DMS153 treated with DMSO at 0.1 percent for 48 hours (cell line): ENCODE results near the gene APBB3.
"Not testable (repeated sequence)": the region's sequence is repeated elsewhere in the genome, so short reads cannot be mapped to it uniquely, and the experiment has no call there.

Source experiments
- DNase-seq: peaks from one replicate; lab custom pipeline; 2025; ENCODE audit not compliant: unreplicated experiment; lab: John Stamatoyannopoulos, UW

The APBB3 gene, protein sequence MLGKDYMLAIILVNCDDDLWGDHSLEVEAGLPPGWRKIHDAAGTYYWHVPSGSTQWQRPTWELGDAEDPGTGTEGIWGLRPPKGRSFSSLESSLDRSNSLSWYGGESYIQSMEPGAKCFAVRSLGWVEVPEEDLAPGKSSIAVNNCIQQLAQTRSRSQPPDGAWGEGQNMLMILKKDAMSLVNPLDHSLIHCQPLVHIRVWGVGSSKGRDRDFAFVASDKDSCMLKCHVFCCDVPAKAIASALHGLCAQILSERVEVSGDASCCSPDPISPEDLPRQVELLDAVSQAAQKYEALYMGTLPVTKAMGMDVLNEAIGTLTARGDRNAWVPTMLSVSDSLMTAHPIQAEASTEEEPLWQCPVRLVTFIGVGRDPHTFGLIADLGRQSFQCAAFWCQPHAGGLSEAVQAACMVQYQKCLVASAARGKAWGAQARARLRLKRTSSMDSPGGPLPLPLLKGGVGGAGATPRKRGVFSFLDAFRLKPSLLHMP

DNA sequence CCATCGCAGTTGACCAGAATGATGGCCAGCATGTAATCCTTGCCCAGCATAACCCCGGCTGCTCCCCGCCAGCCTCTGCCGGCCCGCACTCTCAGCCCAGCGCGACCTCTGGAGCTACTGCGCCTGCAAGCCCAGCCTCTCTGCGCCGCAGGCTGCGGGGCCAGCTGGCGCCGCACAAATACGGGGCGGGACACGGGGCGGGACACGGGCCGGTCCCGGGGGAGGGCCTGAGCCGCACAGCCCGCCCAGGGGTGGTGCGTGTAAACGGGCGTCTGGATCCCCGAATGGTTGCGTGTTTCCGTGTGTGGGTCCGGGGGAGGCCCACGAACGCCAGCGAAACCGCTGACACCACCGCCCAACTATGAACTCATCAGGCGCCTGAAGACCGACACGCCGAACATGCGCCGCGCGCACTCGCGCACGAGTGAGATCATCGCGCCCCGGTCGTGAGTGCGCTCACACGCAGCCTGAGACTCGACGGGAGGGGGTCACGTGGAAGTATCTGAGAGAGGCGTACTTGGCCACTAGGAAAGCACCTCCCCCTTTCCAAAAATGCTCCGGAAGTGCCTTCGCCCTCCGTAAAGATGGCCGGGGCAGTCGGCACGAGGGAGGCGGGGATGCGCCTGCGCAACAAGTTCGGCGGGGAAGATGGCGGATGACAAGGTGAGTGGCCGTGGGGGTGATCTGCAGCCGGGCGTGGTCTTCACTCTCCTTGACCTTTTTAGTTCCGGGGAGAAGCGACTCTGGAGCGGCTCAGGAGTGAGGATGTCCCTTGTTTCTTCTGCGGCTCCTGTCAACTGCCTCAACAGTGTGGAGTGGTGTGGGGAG lies at the start of gene APBB3, which contains the start of gene SLC35A4:
APBB3 (minus strand) TSS at position 403 of the 828 bp plus-strand sequence; CDS start at position 50, 353 bp downstream.
SLC35A4 (plus strand) TSS at position 633 of the 828 bp plus-strand sequence. CDS start 2,342 bp downstream, outside the sequence.
- peak; percentile 47 for DNase-seq

DNA sequence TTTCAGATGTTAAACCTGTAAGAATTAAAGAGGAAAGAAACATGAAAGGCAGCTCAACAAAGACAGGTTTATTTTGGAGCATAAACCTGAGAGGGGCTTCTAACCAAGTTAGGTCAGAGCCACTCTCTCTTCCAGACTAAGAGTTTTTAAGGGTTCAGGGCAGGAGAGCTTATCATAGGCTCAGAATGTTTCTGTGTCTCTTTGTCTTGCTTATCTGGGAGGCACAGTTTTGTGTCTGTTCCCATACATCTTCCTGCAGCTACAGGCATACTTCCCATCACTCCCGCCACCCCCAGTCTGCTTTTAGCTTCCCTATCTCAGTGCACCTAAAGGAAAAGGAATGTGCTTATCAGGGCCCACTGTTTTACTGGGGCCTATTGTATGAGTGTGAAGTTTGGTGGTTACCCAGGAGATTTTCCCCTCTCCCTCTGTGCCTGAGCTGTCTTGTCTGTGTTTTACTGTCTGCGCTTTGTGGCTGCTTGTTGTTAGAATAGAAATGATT lies 46.7 kb upstream of the APBB3 start:
- DNase-seq, result no peak

DNA sequence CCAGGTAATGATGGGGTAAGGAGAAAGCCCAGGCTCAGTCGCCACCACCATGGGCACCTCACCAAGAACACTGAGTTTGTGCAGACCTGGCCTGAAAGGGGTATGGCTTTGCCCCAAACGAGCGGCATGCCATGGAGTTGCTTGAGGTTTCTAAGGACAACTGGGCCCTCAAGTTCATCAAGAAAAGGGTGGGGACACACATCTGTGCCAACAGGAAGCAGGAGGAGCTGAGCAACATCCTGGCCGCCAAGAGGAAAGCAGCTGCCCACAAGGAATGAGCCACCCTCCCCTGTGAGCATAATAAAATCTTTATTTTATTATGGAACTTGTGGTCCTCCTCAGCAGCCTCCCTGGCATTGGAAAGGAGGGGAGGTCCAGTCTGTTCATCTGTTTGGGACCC lies 44.7 kb upstream of the APBB3 start:
- no peak for DNase-seq

DNA sequence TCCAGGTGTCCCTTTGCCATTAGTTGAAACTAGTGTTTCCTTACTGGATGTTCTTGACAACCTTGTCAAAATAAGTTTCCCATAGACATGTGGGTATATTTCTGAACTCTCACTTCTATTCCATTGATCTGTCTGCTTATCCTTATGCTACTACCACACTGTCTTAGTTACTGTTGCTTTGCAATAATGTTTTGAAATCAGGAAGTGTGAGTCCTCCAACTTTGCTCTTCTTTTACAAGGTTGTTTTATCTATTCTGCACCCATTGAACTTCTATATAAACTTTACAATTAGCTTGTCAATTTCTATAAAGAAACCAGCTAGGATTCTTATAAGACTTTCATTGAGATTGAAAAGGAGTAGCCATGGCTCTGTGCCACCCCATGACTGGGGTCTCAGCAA lies 44.3 kb upstream of the APBB3 start:
- no peak for DNase-seq

DNA sequence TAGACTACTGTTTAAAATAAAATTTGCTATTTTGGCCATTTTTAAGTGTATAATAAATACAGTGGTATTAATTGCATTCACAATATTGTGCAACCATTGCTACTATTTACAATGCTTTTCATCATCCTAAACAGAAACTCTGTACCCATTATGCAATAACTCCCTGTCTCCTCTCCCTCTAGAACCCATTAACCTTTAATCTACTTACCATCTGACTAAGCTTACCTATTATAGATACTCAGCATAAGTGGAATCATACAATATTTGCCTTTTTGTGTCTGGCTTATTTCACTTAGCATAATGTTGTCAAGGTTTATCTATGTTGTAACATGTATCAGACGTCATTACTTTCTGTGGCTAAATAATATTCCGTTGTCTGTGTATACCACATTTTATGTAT lies 42.6 kb upstream of the APBB3 start:
- no peak for DNase-seq

DNA sequence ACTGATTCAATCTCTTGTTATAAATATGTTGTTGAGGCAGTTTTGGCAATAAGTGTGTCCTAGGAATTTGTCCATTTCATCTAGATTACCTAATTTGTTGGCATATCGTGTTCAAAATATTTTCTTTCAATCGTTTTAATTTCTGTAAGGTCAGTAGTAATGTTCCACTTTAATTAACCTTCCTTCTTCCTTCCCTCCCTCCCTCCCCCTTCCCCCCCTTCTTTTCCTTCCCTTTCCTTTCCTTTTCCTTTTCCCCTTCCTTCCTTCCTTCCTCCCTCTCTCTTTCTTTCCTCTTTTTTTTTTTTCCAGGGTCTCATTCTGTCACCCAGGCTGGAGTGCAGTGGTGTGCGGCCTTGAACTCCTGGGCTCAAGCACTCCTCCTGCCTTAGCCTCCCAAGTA lies 41.5 kb upstream of the APBB3 start:
- no peak for DNase-seq

DNA sequence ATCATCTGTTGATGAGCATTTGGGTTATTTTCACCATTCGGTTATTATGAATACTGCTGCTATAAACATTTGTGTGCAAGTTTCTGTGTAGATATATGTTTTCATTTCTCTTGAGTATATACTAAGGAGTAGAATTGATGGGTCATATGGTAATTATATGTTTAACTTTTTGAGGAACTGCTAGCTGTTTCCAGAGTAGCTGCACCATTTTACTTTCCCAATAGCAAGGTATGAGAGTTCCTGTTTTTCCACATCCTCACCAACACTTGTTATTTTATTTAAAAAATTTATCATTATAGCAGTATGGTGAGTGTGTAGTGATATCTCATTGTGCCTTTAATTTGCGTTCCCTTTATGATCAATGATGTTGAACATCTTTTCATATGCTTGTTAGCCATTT lies 39.3 kb upstream of the APBB3 start:
- no peak for DNase-seq

DNA sequence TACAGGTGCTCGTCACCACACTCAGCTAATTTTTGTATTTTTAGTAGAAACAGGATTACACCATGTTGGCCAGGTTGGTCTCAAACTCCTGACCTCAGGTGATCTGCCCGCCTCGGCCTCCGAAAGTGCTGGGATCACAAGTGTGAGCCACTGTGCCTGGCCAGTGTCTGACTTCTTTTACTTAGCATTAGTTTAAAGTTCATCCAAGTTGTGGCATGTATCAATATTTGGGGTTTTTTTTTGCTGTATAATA lies 39.0 kb upstream of the APBB3 start:
- not testable (repeated sequence) for DNase-seq

DNA sequence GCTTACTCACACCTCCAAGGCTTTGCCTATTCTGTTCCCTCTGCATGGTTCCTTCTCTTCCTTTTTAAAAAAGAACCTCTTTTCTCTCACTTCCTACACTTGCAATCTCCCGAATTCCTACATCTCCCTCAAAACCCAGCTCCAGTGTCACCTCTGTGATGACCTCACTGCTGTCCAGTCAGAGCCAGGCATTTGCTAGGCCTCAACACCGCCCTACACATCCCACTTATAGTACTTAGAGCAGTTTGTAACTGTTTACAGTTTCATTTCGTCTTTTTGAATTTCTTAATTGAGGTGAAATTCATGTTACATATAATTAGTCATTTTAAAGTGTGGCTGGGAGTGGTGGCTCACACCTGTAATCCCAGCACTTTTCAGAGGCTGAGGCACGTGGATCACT lies 37.7 kb upstream of the APBB3 start:
- DNase-seq, result no peak

DNA sequence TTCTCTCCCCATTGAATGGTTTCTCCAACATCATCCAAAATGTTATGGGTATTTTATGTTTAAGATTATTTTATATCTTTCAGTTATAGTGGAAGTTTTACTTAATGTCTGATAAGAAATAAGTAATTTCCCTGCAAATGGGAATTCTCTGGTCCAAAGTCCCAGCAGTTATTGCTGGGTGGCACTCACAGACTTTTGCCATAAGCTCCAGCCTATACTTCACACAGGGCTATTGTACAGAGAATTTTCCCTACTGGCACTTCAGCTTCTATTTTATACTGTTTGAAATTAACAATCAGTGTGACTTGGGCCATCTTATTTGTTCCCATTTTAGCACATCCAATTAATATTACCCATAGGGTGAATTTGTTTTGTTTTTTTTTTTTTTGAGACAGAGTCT lies 35.7 kb upstream of the APBB3 start:
- DNase-seq, result no peak

DNA sequence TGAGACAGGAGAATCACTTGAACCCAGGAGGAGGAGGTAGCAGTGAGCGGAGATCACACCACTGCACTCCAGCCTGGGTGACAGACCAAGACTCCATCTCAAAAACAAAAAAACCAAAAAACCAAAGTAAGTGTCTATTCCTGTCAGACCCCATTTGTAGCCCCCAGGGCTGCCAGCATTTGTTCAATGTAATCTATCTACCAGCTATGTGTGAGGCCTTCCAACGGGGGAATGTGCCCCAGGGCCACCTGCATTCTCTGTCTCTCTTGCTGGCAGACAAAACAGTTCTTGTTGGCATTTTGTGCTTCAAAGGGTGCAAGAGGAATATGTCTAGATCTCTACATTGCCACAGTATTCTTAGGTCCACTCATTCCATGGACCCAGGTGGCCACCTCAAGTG lies 34.4 kb upstream of the APBB3 start:
- no peak for DNase-seq

DNA sequence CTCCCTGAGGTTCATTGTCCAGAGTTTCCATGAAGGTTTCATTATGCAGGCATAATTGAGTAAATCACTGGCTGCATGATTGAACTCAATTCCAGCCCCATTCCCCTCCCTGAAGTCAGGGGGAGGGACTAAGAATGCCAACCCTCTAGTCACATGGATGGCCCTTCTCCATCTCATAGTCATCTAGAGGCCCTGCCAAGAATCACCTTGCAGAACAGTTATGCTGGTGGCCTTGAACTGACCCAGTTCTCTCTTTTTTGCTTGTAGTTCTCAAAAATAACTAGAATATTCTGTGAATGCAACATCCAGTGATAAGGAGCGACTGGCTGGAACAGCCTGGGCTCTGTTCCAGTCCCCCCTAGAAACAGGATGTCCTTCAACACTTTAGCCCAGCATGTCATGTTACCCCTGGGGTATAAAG lies 31.9 kb upstream of the APBB3 start:
- no peak for DNase-seq

DNA sequence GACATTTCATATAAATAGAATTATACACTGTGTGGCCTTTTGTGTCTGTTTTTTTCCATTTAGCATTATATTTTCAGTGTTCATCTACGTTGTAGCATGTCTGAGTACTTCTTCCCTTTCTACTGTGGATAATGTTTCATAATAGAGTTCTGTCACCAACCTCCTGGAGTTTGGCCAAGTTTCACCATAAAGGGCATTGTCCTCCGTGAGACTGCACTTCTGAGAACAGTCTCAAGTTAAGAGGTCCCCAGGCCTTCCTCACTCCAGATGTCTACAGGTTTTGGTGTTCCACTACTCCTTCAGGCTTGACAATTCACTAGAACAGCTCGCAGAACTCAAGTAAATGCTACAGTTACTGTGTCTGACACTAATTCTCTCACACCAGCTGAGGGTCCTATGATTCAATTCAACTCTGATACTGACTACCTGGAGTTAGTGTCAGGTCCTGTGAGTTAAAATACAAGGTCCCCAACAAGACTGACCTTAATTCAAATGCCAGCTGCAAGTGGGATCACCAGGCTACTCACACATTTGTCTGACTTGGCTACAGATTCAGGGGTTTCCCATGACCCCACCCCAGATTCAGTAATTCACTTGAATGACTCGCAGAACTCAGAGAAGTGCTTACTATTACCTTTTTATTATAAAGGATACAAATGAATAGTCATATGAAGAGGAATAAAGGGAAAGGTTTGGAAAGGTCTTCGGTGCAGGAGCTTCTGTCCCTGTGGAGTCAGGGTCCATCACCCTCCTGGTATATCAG lies 31.3 kb upstream of the APBB3 start:
- no peak for DNase-seq

DNA sequence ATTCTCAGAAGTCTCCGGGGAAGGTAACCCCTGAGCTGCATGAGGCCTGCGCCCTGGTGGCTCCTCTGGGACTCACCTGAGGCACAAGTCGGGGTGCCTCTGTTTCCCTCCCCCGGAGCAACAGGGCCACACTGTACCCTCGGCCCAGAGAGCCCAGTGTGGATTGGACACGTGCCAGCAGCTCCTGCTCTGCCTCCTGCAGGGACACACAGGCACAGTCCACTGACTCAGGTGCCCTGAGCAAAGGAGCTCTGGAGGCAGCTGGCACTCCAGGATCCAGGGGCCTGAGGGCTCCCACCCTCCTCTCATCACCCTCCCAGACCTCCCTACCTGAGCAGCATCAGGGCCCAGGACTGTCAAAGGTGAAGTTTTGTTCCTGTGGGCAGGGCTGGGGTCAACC lies 29.8 kb upstream of the APBB3 start:
- DNase-seq, result no peak

DNA sequence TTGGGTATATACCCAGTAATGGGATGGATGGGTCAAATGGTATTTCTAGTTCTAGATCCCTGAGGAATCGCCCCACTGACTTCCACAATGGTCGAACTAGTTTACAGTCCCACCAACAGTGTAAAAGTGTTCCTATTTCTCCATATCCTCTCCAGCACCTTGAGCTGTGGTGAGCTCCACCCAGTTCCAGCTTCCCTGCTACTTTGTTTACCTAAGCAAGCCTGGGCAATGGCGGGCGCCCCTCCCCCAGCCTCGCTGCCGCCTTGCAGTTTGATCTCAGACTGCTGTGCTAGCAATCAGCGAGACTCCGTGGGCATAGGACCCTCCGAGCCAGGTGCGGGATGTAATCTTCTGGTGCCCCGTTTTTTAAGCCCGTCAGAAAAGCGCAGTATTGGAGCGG lies 28.7 kb upstream of the APBB3 start:
- not testable (repeated sequence) for DNase-seq

DNA sequence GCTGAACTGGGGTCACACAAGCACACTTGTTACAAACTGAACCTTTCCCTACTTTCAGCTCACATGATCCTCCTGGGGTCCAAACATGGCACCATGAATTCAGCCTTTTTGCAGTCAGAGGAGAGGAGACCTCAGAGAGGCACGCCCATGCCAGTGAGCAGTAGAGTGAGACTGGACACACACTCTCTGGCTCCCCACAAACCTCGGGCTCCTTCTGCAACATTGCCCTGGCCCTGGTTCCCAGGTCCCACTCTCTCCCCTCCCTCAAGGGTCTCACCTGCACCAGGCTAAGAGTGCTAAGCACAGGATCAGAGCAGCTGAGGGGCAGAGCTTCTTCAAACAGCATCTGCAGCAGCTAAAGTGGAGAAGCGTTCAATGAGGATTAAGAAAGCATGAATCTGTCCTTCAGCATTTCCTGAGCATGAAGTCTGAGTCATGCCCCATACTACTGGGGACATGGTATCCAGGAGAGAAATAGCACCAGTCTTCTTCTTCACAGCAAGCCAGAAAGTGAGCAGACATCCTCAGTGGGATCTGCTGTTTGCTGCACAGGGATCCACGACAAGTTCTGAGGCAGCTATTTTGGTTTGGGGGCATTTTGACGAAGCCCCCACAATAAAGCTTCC lies 27.5 kb upstream of the APBB3 start:
- DNase-seq, result no peak

DNA sequence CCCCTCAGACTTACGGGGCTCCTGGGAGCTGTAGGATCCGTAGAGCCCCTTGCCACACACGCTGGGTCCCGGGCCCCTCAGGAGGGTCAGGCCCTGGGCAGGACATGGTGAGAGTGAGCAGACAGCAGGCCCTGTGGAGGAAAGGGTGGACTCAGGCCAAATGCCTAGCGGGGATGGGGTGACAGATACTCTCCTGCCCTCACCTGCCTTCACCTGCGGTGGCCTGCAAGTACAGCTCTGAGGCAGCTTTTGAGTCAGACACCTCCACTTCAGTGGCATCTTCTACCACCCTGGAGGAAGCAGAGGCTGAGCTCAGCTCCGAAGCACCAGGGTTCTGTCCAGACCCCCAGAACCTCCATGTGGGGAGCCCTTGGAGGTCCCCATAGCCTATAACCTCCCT lies 26.5 kb upstream of the APBB3 start:
- DNase-seq, result no peak

DNA sequence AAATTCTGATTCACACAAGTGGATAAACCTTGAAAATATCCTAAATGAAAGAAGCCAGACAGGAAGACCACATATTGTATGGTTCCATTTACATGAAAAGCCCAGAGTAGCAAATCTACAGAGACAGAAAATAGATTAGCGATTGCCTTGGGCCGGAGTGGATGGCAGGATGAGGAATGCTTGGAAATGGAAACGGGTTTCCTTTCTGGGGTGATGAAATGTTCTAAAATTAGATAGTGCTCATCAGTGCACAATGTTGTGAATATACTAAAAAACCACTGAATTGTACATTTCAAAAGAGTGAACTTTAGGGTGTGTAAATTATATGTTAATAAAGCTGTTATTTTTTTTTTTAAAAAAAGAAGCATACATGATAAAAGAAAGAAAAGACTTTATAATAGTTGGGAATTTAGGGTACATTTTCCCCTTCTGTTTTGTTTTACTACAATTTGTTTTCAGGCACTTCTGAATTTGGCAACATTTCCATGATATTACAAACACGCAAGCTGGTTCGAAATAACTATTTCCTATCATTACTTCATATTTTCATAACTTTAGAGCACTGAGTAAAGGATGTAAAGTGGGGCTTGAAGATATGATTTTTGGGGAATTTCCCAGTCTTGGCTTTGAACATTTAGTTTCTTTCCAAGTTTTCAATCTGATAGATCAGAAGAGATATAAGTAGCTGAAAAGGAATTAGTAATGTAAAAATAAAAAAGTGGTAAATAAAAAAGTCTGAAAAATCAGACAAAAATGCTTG lies 24.1 kb upstream of the APBB3 start:
- no peak for DNase-seq

DNA sequence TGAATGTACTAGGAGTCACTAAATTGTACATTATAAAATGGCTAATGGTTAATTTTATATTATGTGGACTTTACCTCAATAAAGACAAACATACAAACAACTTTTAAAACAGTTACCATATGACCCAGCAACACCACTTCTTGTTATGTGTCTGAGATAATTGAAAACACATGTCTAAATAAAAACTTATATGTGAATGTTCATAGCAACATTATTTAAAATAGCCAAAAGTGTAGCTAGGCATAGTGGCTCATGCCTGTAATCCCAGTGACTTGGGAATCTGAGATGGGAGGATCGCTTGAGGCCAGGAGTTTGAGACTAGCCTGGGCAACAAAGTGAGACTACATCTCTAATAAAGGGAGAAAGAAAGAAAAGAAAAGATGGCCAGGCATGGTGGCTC lies 23.1 kb upstream of the APBB3 start:
- DNase-seq, result no peak

DNA sequence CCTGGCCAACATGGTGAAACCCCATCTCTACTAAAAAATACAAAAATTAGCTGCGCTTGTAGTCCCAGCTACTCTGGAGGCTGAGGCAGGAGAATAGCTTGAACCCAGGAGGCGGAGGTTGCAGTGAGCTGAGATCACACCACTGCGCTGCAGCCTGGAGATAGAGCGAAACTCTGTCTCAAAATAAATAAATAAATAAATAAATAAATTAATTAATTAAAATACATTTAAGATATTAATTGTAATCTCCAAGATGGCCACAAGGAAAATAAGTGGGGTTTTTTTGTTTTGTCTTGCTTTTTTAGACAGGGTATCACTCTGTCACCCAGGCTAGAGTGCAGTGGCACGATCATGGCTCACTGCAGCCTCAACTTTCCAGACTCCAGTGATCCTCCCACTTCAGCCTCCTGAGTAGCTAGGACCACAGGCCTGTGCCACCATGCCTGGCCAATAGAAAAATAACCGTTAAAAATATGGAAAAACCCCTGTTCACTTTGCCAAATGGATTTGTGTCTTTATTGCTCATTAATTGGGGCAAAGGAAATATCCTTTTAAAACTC lies 14.9 kb upstream of the APBB3 start:
- not testable (repeated sequence) for DNase-seq
